Measurements from ENCODE around the gene PHAX. TPM values are rescaled to one million over a fixed set of nuclear protein-coding genes. Genes with fewer than 3 reads are reported as not detected.

The PHAX gene
- total and polyA plus RNA-seq, 2 experiments from 2014 or later, result 86.5 to 124 TPM

DNA sequence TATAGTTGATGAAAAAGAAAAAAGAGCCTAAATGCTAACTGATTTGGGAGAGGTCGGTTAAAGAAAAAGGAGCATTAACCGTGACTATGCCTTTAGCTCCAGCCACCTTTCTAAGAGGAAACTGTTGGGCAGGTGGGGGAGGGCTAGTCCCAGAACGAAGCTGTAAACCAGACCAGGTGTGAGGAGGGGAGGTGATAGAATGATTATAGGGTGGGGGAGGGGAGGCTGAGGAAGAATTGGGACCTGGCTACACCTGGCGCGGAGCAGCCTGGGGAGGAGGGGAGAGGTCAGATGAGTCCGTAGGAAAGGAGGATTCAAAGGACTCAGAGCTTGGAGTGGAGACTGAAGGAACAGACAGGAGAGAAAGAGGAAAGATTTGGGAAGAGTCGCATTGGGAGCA lies 73.4 kb downstream of the PHAX start:
- H3F3A ChIP-seq (ENCODE audit: insufficient read depth), result no peaks in the 10 kb centered on the region
- no peak overlapping the region for H3K9ac ChIP-seq
- no peaks in the 10 kb centered on the region for H3K79me2 ChIP-seq (ENCODE audit: insufficient read depth)
- H3K36me3 ChIP-seq (ENCODE audit: low read depth), result no peaks in the 10 kb centered on the region
- H4K20me1 ChIP-seq (ENCODE audit: insufficient read depth), result no peaks in the 10 kb centered on the region
- H3K4me2 ChIP-seq (ENCODE audit: unreplicated experiment), result no peak overlapping the region
- H3K27me3 ChIP-seq (replicated peaks; ENCODE audit: insufficient read depth), result no peaks in the 10 kb centered on the region
- H3K9me3 ChIP-seq (ENCODE audit: low read depth), result no peaks in the 10 kb centered on the region
- DNase-seq, result no peak
- WGBS, 2 experiments (ENCODE audit: low coverage in 1 of 2, low lambda C conversion rate in 2 of 2, missing lambda C conversion rate in 2 of 2), result 78 to 87% methylated on average over 5 to 7 of the region's 7 CpGs
- H3K4me3 ChIP-seq, result no peak overlapping the region
- in situ Hi-C loops (cut with MboI), result loop anchor here (25.0 kb wide), 1 partner anchor 638 kb away; no protein-coding TSS in a partner anchor
- H3K4me1 ChIP-seq (ENCODE audit: insufficient read depth), result no peaks in the 10 kb centered on the region
- H3K9me2 ChIP-seq (ENCODE audit: insufficient read depth), result no peaks in the 10 kb centered on the region
- TF ChIP-seq EZH2phosphoT487 (IDR thresholded peaks at IDR 0.05; ENCODE audit: insufficient read depth, low read depth) (no peak), EZH2 (IDR thresholded peaks at IDR 0.05; ENCODE audit: insufficient read depth, poor library complexity, severe bottlenecking) (no peak)
- H3K27ac ChIP-seq, result no peak overlapping the region
- H2AFZ ChIP-seq, result no peak overlapping the region

DNA sequence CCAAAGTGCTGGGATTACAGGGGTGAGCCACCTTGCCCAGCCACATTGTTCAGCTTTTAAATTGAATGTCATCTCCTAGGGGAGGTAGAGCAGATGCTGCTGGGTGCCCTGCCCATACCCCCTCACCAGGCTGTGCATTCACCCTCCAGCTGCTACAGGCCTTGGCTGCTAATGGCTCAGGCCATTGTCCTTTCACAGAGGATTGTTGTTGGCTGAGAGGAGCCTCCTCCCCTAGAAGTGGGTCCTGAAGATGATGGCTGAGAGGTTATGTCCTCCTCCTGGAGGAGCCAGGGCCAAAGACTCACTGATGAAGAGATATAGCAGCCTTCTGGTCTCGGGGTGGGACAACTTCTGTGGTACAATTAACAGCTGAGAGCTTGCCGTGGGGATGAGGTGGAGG lies 74.6 kb downstream of the PHAX start:
- DNase-seq, result no peak
- Histone ChIP-seq H3K9ac (no peak overlapping the region), H3K4me1 (ENCODE audit: insufficient read depth) (peaks cover 6% of the 10 kb centered on the region), H3K27me3 (replicated peaks; ENCODE audit: insufficient read depth) (no peaks in the 10 kb centered on the region), H3K9me3 (ENCODE audit: low read depth) (no peaks in the 10 kb centered on the region), H3K79me2 (ENCODE audit: insufficient read depth) (no peaks in the 10 kb centered on the region), H3K27ac (no peak overlapping the region), H3K36me3 (ENCODE audit: low read depth) (no peaks in the 10 kb centered on the region), H3K9me2 (ENCODE audit: insufficient read depth) (no peaks in the 10 kb centered on the region), H4K20me1 (ENCODE audit: insufficient read depth) (no peaks in the 10 kb centered on the region), H3K4me2 (ENCODE audit: unreplicated experiment) (no peak overlapping the region), H3K4me3 (no peak overlapping the region), H2AFZ (no peak overlapping the region), H3F3A (ENCODE audit: insufficient read depth) (peaks cover 6% of the 10 kb centered on the region; the same call in 1 of the 2 replicates)
- 74 to 80% methylated on average over 2 of the region's 2 CpGs for WGBS, 2 experiments (ENCODE audit: low coverage in 1 of 2, low lambda C conversion rate in 2 of 2, missing lambda C conversion rate in 2 of 2)
- in situ Hi-C loops (cut with MboI), result loop anchor here (5.0 kb wide), 1 partner anchor 117 kb away; no protein-coding TSS in a partner anchor
- no peak for TF ChIP-seq EZH2 (IDR thresholded peaks at IDR 0.05; ENCODE audit: insufficient read depth, poor library complexity, severe bottlenecking)
- TF ChIP-seq EZH2phosphoT487 (IDR thresholded peaks at IDR 0.05; ENCODE audit: insufficient read depth, low read depth), result no peak

- Histone ChIP-seq H3K9me3 (ENCODE audit: low read depth) (no peaks in the 10 kb centered on the region), H3K9ac (no peak overlapping the region), H4K20me1 (ENCODE audit: insufficient read depth) (no peaks in the 10 kb centered on the region), H3K27ac (no peak overlapping the region), H3K4me3 (no peak overlapping the region), H3K9me2 (ENCODE audit: insufficient read depth) (no peaks in the 10 kb centered on the region), H3K36me3 (ENCODE audit: low read depth) (no peaks in the 10 kb centered on the region), H3K79me2 (ENCODE audit: insufficient read depth) (no peaks in the 10 kb centered on the region), H3K27me3 (replicated peaks; ENCODE audit: insufficient read depth) (no peaks in the 10 kb centered on the region), H3K4me2 (ENCODE audit: unreplicated experiment) (no peak overlapping the region), H2AFZ (no peak overlapping the region), H3K4me1 (ENCODE audit: insufficient read depth) (peaks cover 13% of the 10 kb centered on the region), H3F3A (ENCODE audit: insufficient read depth) (peaks cover 14% of the 10 kb centered on the region)
- WGBS, 2 experiments (ENCODE audit: low coverage in 1 of 2, low lambda C conversion rate in 2 of 2, missing lambda C conversion rate in 2 of 2), result 26 to 27% methylated on average over 4 of the region's 4 CpGs
- in situ Hi-C loops (cut with MboI), result loop anchor here (5.0 kb wide), 1 partner anchor 116 kb away; no protein-coding TSS in a partner anchor
- DNase-seq, result peak; percentile 72
- TF ChIP-seq EZH2phosphoT487 (IDR thresholded peaks at IDR 0.05; ENCODE audit: insufficient read depth, low read depth) (no peak), EZH2 (IDR thresholded peaks at IDR 0.05; ENCODE audit: insufficient read depth, poor library complexity, severe bottlenecking) (no peak)
Measured at GRCh38 chr5:126676195-126676624, 75.5 kb downstream of the PHAX start.

Small RNA genes lying within 50 kb of the gene (small RNA-seq; reads per million reads assigned to genes)
- gene BOLA3P3 (ENCODE audit: low read depth, low replicate concordance), result not detected
- not detected for gene RNU6-290P (ENCODE audit: low read depth, low replicate concordance)

Other genes with a start within 250 kb of the PHAX start
- gene GRAMD2B, start 177.5 kb upstream of the PHAX start, total RNA-seq (2014; rRNA removed; shearing (Covaris generic)), result 88.5 and 90.4 TPM in 2 replicates
- gene GRAMD2B, start 177.5 kb upstream of the PHAX start, polyA plus RNA-seq (2016; fragmentation: Nextera tagmentation; extraction: Ambion mirVana), result 128 and 129 TPM in 2 replicates
- gene ALDH7A1, start 5.7 kb upstream of the PHAX start, total RNA-seq (2014; rRNA removed; shearing (Covaris generic)), result 41.3 and 45.8 TPM in 2 replicates
- 108 and 113 TPM in 2 replicates for gene ALDH7A1, start 5.7 kb upstream of the PHAX start, polyA plus RNA-seq (2016; fragmentation: Nextera tagmentation; extraction: Ambion mirVana)
- 27.3 and 44.1 TPM in 2 replicates for gene LMNB1, start 176.2 kb downstream of the PHAX start, total RNA-seq (2014; rRNA removed; shearing (Covaris generic))
- gene LMNB1, start 176.2 kb downstream of the PHAX start, polyA plus RNA-seq (2016; fragmentation: Nextera tagmentation; extraction: Ambion mirVana), result 2.9 and 4.3 TPM in 2 replicates

Measured in GM23248 (cell line).